ENCODE data around the gene TMEM145.

TMEM145 gene

DNA sequence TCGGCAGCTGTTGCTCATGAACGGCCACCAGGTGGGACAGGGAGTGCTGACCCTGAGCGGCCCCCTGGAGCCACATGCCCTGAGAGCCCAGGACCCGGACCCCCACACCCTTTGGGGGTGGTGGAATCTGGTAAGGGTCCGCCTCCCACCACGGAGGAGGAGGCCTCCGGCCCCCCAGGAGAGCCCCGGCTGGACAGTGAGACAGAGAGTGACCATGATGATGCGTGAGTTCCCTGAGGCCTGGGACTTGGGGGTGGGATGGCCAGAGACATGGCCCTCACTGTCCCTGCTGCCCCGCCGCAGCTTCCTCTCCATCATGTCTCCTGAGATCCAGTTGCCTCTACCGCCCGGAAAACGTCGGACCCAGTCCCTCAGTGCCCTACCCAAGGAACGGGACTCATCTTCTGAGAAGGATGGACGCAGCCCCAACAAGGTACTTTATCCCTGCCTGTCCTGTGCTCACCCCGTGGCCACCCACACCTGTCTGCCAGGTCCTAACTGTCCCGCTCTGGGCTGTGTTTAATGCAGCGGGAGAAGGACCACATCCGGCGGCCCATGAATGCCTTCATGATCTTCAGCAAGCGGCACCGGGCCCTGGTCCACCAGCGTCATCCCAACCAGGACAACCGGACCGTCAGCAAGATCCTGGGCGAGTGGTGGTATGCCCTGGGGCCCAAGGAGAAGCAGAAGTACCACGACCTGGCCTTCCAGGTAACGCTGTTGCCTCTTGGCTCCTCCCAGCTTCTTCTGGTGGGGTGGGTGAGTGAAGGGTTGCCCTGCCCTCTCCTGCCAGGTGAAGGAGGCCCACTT lies 25.9 kb upstream of the TMEM145 start:
- no peak for DNase-seq (ENCODE audit: low read depth, low spot score)
- H3K4me3 ChIP-seq (ENCODE audit: low read length), result no peak overlapping the region

DNA sequence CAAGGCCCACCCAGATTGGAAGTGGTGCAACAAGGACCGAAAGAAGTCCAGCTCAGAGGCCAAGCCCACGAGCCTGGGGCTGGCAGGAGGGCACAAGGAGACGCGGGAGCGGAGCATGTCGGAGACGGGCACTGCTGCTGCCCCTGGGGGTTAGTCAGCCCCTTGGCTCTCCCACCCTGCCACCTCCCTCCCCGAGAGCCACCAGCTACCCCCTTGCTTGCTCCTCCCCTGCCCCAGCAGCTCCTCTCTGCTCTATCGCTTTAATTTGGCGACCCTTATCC lies 25.3 kb upstream of the TMEM145 start:
- no peak overlapping the region for H3K4me3 ChIP-seq (ENCODE audit: low read length)
- no peak for DNase-seq (ENCODE audit: low read depth, low spot score)

DNA sequence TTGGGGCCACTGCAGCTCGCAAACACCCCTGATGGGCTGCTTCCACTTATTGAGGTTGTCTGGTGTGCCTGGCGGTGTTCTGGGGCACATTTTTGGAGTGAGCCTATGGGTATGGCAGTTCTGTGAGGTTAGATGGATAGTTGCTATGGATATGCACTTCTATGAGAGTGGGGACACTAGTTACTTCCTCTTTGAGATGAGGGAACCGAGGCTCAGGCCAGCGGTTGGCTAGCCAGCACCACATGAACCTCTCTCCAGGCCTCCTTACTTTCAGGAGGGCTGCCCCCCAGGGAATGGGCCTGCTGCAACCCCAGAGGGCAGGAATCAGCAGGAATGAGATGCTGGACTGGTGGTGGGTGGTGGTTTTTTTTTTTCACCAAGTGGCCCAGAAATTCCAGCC lies 24.7 kb upstream of the TMEM145 start:
- DNase-seq (ENCODE audit: low read depth, low spot score), result no peak
- no peak overlapping the region for H3K4me3 ChIP-seq (ENCODE audit: low read length)

DNA sequence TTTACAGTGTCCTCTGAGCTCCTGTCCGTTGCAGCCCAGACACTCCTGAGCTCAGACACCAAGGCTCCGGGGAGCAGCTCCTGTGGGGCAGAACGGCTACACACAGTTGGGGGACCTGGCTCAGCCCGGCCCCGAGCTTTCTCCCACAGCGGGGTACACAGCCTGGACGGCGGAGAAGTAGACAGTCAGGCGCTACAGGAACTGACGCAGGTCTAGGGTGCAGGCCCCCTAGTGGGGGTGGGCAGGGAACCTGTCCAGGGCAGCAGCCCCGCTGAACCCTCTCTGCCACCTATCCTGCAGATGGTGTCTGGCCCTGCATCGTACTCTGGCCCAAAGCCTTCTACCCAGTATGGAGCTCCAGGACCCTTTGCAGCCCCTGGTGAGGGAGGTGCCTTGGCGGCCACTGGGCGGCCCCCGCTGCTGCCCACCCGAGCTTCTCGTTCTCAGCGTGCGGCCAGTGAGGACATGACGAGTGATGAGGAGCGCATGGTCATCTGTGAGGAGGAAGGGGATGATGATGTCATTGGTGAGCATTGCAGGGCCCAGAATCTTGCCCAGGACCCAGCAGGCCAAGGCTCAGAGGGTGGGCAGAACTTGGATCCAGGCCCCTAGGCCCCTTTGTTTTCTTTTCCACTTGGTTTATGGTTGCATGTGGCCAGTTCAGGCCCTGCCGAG lies 24.1 kb upstream of the TMEM145 start:
- H3K4me3 ChIP-seq (ENCODE audit: low read length), result no peak overlapping the region
- no peak for DNase-seq (ENCODE audit: low read depth, low spot score)

DNA sequence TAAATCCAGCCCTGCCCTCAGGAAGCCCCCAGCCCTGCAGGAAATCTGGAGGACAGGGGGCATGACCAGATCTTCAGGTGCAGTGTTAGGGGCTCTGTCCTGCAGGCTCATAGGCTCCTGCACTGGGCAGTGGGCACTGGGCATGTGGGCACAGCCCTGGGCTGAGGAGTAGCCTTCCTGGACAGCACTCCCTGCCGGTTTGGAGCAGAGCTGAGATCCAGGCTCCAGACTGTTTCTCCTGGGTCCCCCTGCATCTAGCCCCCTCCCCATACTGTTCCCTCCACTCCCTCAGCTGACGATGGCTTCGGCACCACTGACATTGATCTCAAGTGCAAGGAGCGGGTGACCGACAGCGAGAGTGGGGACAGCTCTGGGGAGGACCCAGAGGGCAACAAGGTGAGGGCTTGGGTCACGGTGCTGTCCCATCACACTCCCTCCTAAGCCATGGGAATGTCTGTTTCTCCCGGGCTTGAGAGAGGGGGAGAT lies 23.5 kb upstream of the TMEM145 start:
- DNase-seq (ENCODE audit: low read depth, low spot score), result no peak
- no peak overlapping the region for H3K4me3 ChIP-seq (ENCODE audit: low read length)

DNA sequence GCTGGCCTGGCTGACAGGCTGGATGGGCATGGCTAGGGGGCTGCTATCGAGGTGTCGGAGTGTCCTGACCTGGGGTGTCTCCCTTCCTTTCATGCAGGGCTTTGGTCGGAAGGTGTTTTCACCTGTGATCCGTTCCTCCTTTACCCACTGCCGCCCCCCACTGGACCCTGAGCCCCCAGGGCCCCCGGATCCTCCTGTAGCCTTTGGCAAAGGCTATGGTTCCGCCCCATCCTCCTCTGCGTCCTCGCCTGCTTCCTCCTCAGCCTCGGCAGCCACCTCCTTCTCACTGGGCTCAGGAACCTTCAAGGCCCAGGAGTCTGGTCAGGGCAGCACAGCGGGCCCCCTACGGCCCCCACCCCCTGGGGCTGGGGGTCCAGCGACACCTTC lies 23.0 kb upstream of the TMEM145 start:
- no peak for DNase-seq (ENCODE audit: low read depth, low spot score)
- no peak overlapping the region for H3K4me3 ChIP-seq (ENCODE audit: low read length)

DNA sequence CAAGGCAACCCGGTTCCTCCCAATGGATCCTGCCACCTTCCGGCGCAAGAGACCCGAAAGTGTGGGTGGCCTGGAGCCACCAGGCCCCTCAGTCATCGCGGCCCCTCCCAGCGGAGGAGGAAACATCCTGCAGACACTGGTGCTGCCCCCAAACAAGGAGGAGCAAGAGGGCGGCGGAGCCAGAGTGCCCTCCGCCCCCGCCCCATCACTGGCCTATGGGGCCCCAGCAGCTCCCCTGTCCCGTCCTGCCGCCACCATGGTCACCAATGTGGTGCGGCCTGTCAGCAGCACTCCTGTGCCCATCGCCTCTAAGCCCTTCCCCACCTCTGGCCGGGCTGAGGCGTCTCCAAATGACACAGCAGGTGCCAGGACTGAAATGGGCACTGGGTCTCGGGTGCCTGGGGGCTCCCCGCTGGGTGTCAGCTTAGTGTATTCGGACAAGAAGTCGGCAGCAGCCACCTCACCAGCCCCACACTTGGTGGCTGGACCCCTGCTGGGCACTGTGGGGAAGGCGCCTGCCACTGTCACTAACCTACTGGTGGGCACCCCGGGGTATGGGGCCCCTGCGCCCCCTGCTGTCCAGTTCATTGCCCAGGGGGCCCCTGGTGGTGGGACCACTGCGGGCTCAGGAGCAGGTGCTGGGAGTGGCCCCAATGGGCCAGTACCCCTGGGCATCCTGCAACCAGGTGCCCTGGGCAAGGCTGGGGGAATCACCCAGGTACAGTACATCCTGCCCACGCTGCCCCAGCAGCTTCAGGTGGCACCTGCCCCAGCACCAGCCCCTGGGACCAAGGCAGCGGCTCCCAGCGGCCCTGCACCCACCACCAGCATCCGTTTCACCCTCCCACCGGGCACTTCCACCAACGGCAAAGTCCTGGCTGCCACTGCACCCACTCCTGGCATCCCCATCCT lies 22.3 kb upstream of the TMEM145 start:
- DNase-seq (ENCODE audit: low read depth, low spot score), result no peak
- no peak overlapping the region for H3K4me3 ChIP-seq (ENCODE audit: low read length)

DNA sequence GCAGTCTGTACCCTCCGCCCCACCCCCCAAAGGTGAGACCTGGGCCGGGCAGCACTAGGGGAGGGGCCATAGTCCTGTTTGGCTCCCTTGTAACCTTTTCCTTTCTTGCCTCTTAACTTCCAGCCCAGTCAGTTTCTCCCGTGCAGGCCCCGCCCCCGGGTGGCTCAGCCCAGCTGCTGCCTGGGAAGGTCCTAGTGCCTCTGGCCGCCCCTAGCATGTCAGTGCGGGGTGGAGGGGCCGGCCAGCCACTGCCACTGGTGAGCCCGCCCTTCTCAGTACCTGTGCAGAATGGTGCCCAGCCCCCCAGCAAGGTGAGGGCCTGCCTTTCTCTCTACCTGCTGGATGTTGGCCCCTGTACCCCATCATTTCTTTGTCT lies 21.7 kb upstream of the TMEM145 start:
- H3K4me3 ChIP-seq (ENCODE audit: low read length), result no peak overlapping the region
- DNase-seq (ENCODE audit: low read depth, low spot score), result no peak

DNA sequence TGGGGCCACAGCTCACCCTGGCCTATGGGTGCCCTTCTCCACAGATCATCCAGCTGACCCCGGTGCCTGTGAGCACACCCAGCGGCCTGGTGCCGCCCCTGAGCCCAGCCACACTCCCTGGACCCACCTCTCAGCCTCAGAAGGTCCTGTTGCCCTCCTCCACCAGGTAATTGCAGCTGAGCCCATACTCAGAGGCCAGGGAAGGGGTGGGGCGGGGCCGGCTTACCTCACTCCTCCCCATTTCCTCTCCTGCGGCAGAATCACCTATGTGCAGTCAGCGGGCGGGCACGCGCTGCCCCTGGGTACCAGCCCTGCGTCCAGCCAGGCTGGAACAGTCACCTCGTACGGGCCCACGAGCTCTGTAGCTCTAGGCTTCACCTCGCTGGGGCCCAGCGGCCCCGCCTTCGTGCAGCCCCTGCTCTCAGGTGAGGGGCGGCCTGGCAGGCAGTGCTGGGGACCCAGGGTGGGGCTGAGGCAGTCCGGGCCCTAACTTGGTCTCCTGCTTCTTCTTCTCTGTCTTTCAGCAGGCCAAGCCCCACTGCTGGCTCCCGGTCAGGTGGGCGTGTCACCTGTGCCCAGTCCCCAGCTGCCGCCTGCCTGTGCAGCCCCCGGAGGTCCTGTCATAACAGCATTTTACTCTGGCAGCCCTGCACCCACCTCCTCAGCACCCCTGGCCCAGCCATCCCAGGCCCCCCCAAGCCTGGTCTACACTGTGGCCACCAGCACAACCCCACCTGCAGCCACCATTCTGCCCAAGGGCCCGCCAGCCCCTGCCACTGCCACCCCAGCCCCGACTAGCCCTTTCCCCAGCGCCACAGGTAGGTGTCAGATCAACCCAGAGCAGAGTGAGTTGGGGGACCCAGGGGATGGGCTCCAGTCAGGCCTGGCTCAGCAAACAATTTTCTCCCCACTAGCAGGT lies 20.8 kb upstream of the TMEM145 start:
- DNase-seq (ENCODE audit: low read depth, low spot score), result no peak
- no peak overlapping the region for H3K4me3 ChIP-seq (ENCODE audit: low read length)

DNA sequence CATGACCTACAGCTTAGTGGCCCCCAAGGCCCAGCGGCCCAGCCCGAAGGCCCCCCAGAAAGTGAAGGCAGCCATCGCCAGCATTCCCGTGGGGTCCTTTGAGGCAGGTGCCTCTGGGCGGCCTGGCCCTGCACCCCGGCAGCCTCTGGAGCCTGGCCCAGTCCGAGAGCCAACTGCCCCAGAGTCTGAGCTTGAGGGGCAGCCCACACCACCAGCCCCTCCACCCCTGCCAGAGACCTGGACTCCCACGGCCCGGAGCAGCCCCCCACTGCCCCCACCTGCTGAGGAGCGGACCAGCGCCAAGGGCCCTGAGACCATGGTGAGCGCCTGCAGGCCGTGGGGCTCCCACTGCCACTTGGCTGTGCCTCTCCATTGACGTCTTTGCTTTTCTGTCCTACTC lies 20.1 kb upstream of the TMEM145 start:
- DNase-seq (ENCODE audit: low read depth, low spot score), result no peak
- H3K4me3 ChIP-seq (ENCODE audit: low read length), result no peak overlapping the region

DNA sequence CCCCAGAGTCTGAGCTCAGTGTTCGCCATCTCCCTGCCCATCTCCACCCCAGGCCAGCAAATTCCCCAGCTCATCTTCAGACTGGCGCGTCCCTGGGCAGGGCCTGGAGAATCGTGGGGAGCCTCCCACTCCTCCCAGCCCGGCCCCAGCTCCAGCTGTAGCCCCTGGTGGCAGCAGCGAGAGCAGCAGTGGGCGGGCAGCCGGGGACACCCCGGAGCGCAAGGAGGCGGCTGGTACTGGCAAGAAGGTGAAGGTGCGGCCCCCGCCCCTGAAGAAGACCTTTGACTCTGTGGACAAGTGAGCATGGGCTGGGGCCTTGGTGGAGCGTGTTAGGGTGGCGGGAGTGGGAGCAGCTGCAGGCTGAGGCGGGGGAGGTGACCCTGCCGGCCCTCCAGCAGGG lies 19.6 kb upstream of the TMEM145 start:
- H3K4me3 ChIP-seq (ENCODE audit: low read length), result no peak overlapping the region
- no peak for DNase-seq (ENCODE audit: low read depth, low spot score)

DNA sequence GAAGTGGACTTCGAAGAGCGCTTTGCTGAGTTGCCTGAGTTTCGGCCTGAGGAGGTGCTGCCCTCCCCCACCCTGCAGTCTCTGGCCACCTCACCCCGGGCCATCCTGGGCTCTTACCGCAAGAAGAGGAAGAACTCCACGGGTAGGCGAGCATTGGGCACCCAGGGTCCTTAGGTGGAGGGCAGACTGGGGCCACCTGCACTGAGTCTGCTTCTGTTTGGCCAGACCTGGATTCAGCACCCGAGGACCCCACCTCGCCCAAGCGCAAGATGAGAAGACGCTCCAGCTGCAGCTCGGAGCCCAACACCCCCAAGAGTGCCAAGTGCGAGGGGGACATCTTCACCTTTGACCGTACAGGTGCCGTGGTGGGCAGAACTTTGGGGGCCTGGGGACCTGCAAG lies 19.2 kb upstream of the TMEM145 start:
- no peak overlapping the region for H3K4me3 ChIP-seq (ENCODE audit: low read length)
- DNase-seq (ENCODE audit: low read depth, low spot score), result no peak

DNA sequence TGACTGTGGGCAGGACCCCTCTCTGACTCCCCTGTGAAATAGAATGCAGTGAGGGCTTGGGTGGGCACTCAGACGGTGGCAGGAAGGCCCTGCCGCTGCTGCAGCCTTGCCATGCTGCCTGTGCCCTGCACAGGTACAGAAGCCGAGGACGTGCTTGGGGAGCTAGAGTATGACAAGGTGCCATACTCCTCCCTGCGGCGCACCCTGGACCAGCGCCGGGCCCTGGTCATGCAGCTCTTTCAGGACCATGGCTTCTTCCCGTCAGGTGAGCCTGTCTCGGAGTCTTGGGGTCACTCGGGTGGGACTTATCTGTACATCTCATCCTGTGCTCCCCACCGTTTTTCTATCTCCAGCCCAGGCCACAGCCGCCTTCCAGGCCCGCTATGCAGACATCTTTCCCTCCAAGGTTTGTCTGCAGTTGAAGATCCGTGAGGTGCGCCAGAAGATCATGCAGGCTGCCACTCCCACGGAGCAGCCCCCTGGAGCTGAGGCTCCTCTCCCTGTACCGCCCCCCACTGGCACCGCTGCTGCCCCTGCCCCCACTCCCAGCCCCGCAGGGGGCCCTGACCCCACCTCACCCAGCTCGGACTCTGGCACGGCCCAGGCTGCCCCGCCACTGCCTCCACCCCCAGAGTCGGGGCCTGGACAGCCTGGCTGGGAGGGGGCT lies 18.5 kb upstream of the TMEM145 start:
- H3K4me3 ChIP-seq (ENCODE audit: low read length), result no peak overlapping the region
- DNase-seq (ENCODE audit: low read depth, low spot score), result no peak

DNA sequence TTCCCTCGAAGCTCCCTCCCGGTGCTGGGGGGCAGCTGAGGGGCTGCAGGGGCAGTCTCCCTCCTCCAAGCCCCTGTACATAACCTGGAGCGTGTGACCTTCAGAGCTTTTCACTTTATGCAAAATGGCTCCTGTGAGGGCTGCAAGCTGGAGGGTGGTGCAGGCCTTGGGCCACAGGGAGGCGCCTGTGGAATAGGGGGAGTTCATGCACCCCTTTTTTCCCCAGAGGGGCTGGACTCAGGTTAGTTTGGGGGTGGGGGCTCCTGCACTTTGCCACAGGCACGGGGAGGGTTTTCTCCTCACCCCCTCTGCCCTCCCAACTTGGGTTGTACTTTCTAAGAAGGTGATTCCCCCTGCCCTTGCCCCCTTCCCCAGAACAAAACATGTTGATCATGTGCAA lies 17.8 kb upstream of the TMEM145 start:
- H3K4me3 ChIP-seq (ENCODE audit: low read length), result no peak overlapping the region
- DNase-seq (ENCODE audit: low read depth, low spot score), result no peak

DNA sequence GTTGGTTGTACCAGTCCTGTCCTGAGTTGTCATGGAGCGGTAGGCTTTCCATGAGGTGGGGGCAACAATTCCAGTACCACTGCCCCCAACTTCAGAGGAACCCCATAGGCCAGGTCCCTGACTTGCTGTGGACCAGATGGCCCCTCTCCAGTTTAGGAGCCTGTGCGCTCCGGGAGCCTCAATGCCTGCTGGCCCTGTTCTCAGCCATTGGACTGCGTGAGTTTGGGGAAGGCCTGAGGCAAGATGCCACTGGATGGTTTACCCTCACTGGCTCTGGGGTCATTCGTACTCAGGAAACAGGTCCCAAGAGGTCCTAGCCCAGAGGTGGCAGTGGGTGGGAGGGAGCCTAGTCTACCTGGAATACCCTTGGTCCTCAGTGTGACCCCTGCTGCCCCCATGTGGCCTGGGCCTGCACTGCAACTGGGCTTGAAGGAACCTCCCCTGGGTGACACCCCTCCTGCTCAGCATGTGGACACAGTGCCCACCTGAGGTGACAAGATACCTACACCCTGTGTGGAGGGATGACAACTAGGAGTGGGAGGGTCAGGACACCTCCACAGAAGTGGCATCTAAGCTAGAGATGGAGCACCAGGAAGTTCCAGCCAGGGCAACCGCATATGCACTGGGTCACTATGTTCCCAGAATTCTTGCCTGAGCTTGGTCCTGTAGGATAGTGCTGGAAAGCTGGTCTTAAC lies 17.1 kb upstream of the TMEM145 start:
- no peak overlapping the region for H3K4me3 ChIP-seq (ENCODE audit: low read length)
- DNase-seq (ENCODE audit: low read depth, low spot score), result no peak

DNA sequence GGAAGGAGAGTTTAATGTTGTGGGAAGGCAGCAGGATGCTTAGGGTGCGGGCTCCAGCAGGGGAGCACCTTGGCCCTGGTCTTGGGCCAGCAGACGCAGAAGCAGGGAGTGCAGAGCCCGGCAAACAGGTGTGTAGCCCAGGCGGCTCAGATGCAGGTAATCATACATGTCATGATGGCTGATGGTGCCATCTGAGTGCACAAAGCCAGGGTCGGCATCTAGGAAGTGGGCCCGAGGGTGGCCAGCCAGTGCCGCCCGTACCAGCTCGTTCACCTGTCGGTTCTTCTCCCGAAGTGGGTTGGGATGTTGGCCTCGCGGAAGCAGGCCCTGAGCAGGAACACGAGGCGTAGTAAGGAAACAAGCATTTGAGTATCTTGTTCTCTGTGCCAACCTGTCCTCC lies 16.1 kb upstream of the TMEM145 start:
- no peak overlapping the region for H3K4me3 ChIP-seq (ENCODE audit: low read length)
- no peak for DNase-seq (ENCODE audit: low read depth, low spot score)

DNA sequence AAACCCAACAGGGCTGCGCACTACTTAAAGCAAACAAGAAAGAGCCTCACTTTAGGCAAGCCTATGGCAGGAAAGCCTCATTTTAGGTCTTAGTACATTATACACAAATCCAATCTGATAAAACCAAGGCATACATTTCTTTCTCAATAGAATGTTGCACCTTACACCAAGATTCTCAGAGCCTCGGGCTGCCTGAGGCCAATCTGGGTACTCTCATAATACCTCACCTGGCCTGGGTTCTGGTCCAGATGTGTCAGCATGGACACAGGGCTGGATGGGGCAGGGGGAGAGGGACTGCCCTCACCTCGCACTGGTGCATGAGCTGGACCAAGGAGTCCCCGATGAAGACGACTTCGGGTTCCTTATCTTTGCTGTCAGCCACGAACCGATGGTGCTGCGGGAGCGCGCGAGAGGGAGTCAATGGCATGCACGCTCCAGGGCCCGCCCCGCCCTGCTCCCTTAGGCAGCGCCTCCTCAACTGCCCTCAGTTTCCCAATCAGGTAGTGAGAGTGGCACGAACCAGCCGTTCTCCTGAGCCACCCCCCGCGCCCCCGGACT lies 11.4 kb upstream of the TMEM145 start, which contains the start of gene PRR19:
Gene PRR19, plus strand, starts transcription at position 487 of the 558 bp plus-strand sequence. CDS start 7,453 bp downstream, outside the sequence.
- DNase-seq (ENCODE audit: low read depth, low spot score), result no peak
- H3K4me3 ChIP-seq (ENCODE audit: low read length), result peak within 1 kb of the TSS; percentile 88

DNA sequence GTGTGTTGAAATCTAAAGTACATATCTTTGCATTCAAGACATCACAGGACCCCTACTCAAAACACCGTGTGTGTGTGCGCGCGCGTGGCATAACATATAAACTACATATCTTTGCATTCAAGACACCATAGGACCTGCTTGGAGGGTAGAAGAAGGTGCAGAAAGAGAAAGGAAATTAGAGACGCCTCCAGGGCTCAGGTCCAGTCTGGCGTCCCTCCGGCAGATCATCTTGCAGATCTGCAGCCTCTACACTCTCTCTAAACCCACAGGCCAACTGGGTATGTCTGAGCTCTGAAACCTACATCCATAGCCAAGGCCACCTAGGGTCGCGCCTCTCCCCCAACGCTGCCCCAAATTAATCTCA lies 10.0 kb upstream of the TMEM145 start:
- peak overlapping the region; percentile 88 for H3K4me3 ChIP-seq (ENCODE audit: low read length)
- DNase-seq (ENCODE audit: low read depth, low spot score), result no peak

Data from Jurkat, Clone E6-1 (cell line).